GM12878 (cell line): ENCODE results near the gene SLC24A3. TPM values are rescaled to one million over a fixed set of nuclear protein-coding genes. Genes with fewer than 3 reads are reported as not detected.

Experiments used
- BMI1 ChIP-seq: fragments of 450-650 bp; IDR thresholded peaks from 2 replicates; pipeline ENCODE4 v1.6.1; 2016; ENCODE audit warnings: mild to moderate bottlenecking, moderate library complexity, borderline replicate concordance
- CHD1 ChIP-seq: IDR thresholded peaks from 2 replicates; pipeline ENCODE4 v1.6.1; 2012; ENCODE audit warnings: low read depth, low read length, improper control_type of control experiment
- GATAD2B ChIP-seq: fragments of 450-650 bp; conservative IDR thresholded peaks from 2 replicates; pipeline ENCODE4 v1.6.1; 2017; ENCODE audit warnings: low read depth, mild to moderate bottlenecking, moderate library complexity
- MYB ChIP-seq: fragments of 150-350 bp; IDR thresholded peaks from 2 replicates; pipeline ENCODE4 v1.6.1; 2014; ENCODE audit warnings: mild to moderate bottlenecking, low read depth, low read length, borderline replicate concordance
- RAD21 ChIP-seq: IDR thresholded peaks from 2 replicates; pipeline ENCODE4 v1.6.1; 2011; ENCODE audit warnings: mild to moderate bottlenecking, low read depth, low read length, moderate library complexity; ENCODE audit not compliant: insufficient read depth
- SMAD5 ChIP-seq: IDR thresholded peaks from 2 replicates; pipeline ENCODE4 v1.6.1; 2016; ENCODE audit warnings: antibody characterized with exemption, low read depth
- SMC3 ChIP-seq: IDR thresholded peaks from 2 replicates; pipeline ENCODE4 v1.6.1; 2011; ENCODE audit warnings: low read length, improper control_type of control experiment, borderline replicate concordance
- SRF ChIP-seq, 2 experiments: IDR thresholded peaks; 2 replicates each; pipeline ENCODE4 v1.6.1; 2011; ENCODE audit warnings: low read depth in 2 of 2, low read length in 2 of 2, mild to moderate bottlenecking in 1 of 2, moderate library complexity in 1 of 2
- STAT3 ChIP-seq: IDR thresholded peaks from 2 replicates; pipeline ENCODE4 v1.6.1; 2011; ENCODE audit warnings: low read depth, low read length, improper control_type of control experiment
- TAF1 ChIP-seq: IDR thresholded peaks from 2 replicates; pipeline ENCODE4 v1.6.1; 2011; ENCODE audit warnings: mild to moderate bottlenecking, low read depth, low read length, borderline replicate concordance
- YY1 ChIP-seq: IDR thresholded peaks from 2 replicates; pipeline ENCODE4 v1.6.1; 2011; ENCODE audit warnings: low read depth, mild to moderate bottlenecking, low read length
- ZNF384 ChIP-seq: IDR thresholded peaks from 2 replicates; pipeline ENCODE4 v1.6.1; 2012; ENCODE audit warnings: low read depth, mild to moderate bottlenecking, low read length, improper control_type of control experiment, borderline replicate concordance
- polyA plus RNA-seq, 11 experiments: library from polyadenylated mRNA; depleted of rRNA in 4 of 11; unstranded in 6 of 11; stranded (reverse) in 5 of 11; fragments of >200 nt; fragmentation: Nextera tagmentation in 4 of 11; fragmentation: Illumina TruSeq in 1 of 11; extraction: Ambion mirVana in 4 of 11; extraction: Trizol in 1 of 11; gene quantifications; 1 replicate in 1 of 11; 2 replicates in 10 of 11; pipeline versions ENCODE4 v1.2.1 to v1.2.3, GENCODE V29; 2011 to 2016; ENCODE audit warnings: inconsistent platforms in 2 of 11, missing spikeins in 2 of 11, low read depth in 1 of 11
- total RNA-seq, 4 experiments: library from RNA; depleted of rRNA in 3 of 4; stranded (reverse); fragments of >200 nt in 3 of 4; fragmentation: Illumina TruSeq in 1 of 4; extraction: Trizol in 1 of 4; gene quantifications; 2 replicates each; pipeline versions ENCODE4 v1.2.1 to v1.2.3, GENCODE V29; 2013 to 2021
- TF ChIP-seq, protein P1 (sequence below): fragments of 450-650 bp; IDR thresholded peaks from 2 replicates; pipeline ENCODE4 v1.6.1; 2016; ENCODE audit warnings: mild to moderate bottlenecking, moderate library complexity, borderline replicate concordance
- TF ChIP-seq, protein P2 (sequence below): fragments of 450-650 bp; IDR thresholded peaks from 2 replicates; pipeline ENCODE4 v1.6.1; 2017; ENCODE audit warnings: mild to moderate bottlenecking, moderate library complexity

The SLC24A3 gene
- total and polyA plus RNA-seq, 10 of the 15 experiments (the other 5 are each of a cell fraction or from before 2014, with no cell fraction given): 0.04 TPM; not detected in 9

DNA sequence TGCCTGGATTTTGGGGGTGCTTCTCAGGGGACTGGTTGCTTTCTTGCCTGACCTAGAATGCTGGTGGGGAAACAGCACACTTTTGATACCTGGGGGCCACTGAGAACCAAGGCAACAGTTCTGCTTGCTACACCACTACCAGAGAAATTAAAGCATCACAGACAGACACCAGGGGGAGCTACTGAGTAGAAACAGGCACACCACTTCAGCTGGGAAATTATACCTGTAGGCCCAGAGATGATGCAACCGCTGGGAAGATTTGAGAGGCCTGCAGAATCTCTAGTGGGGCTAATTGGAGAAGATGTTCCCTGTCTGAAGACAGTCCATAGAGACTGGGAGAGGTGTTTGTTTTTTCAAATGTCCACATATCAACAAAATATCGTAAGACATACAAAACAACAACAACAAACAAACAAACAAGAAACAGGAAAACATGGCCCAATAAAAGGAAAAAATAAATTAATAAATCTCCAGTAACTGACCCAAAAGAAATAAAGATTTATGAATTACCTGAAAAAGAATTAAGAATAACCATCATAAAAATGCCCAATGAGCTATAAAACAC is 416.2 kb downstream of the SLC24A3 start (continued):
- TF ChIP-seq MYB: no peak
- TF ChIP-seq TAF1: no peak
- TF ChIP-seq, protein P1, sequence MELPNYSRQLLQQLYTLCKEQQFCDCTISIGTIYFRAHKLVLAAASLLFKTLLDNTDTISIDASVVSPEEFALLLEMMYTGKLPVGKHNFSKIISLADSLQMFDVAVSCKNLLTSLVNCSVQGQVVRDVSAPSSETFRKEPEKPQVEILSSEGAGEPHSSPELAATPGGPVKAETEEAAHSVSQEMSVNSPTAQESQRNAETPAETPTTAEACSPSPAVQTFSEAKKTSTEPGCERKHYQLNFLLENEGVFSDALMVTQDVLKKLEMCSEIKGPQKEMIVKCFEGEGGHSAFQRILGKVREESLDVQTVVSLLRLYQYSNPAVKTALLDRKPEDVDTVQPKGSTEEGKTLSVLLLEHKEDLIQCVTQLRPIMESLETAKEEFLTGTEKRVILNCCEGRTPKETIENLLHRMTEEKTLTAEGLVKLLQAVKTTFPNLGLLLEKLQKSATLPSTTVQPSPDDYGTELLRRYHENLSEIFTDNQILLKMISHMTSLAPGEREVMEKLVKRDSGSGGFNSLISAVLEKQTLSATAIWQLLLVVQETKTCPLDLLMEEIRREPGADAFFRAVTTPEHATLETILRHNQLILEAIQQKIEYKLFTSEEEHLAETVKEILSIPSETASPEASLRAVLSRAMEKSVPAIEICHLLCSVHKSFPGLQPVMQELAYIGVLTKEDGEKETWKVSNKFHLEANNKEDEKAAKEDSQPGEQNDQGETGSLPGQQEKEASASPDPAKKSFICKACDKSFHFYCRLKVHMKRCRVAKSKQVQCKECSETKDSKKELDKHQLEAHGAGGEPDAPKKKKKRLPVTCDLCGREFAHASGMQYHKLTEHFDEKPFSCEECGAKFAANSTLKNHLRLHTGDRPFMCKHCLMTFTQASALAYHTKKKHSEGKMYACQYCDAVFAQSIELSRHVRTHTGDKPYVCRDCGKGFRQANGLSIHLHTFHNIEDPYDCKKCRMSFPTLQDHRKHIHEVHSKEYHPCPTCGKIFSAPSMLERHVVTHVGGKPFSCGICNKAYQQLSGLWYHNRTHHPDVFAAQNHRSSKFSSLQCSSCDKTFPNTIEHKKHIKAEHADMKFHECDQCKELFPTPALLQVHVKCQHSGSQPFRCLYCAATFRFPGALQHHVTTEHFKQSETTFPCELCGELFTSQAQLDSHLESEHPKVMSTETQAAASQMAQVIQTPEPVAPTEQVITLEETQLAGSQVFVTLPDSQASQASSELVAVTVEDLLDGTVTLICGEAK: no peak
- TF ChIP-seq BMI1: no peak
- TF ChIP-seq, protein P2, sequence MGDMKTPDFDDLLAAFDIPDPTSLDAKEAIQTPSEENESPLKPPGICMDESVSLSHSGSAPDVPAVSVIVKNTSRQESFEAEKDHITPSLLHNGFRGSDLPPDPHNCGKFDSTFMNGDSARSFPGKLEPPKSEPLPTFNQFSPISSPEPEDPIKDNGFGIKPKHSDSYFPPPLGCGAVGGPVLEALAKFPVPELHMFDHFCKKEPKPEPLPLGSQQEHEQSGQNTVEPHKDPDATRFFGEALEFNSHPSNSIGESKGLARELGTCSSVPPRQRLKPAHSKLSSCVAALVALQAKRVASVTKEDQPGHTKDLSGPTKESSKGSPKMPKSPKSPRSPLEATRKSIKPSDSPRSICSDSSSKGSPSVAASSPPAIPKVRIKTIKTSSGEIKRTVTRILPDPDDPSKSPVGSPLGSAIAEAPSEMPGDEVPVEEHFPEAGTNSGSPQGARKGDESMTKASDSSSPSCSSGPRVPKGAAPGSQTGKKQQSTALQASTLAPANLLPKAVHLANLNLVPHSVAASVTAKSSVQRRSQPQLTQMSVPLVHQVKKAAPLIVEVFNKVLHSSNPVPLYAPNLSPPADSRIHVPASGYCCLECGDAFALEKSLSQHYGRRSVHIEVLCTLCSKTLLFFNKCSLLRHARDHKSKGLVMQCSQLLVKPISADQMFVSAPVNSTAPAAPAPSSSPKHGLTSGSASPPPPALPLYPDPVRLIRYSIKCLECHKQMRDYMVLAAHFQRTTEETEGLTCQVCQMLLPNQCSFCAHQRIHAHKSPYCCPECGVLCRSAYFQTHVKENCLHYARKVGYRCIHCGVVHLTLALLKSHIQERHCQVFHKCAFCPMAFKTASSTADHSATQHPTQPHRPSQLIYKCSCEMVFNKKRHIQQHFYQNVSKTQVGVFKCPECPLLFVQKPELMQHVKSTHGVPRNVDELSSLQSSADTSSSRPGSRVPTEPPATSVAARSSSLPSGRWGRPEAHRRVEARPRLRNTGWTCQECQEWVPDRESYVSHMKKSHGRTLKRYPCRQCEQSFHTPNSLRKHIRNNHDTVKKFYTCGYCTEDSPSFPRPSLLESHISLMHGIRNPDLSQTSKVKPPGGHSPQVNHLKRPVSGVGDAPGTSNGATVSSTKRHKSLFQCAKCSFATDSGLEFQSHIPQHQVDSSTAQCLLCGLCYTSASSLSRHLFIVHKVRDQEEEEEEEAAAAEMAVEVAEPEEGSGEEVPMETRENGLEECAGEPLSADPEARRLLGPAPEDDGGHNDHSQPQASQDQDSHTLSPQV: no peak
- TF ChIP-seq SMC3: peak; percentile 77; the same call in 1 of the 2 replicates
- no peak for TF ChIP-seq SRF (IDR thresholded peaks at IDR 0.05; ENCODE audit: low read depth in 2 of 2, low read length in 2 of 2)
- peak; percentile 67 for TF ChIP-seq RAD21
- TF ChIP-seq ZNF384: no peak
- TF ChIP-seq SMAD5: no peak
- no peak for TF ChIP-seq STAT3
- no peak for TF ChIP-seq GATAD2B
- TF ChIP-seq YY1: 0 out of 2 replicates have a peak, but pooled peaks have one; percentile 46
- TF ChIP-seq CHD1: no peak
